Spleen (tissue), 11 donors: Measurements from ENCODE around the gene RPA1. TPM values are rescaled to one million over a fixed set of nuclear protein-coding genes. Genes with fewer than 3 reads are reported as not detected.

Experiments
- DNase-seq: peaks from one replicate; pipeline ENCODE4 v3.0.0-alpha.2; 2020
- H3K27ac ChIP-seq, 8 donors: fragments of 200-600 bp; sonication (generic) in 7 of 8; 1 replicate in 4 of 8; 2 replicates in 4 of 8; pipeline versions ENCODE4 v1.5.0 to v1.8.0; 2016 to 2021; ENCODE audit warnings: inconsistent platforms in 4 of 8, mild to moderate bottlenecking in 4 of 8, moderate library complexity in 1 of 8
- H3K27me3 ChIP-seq, 7 donors: fragments of 200-600 bp; sonication (generic) in 6 of 7; replicated peaks in 1 of 7; 1 replicate in 4 of 7; 2 replicates in 3 of 7; pipeline versions ENCODE4 v1.5.0 to v1.8.0; 2016 to 2021; ENCODE audit warnings: inconsistent platforms in 3 of 7, mild to moderate bottlenecking in 1 of 7
- H3K36me3 ChIP-seq, 6 donors: fragments of 200-600 bp; sonication (generic) in 5 of 6; 1 replicate in 4 of 6; 2 replicates in 2 of 6; pipeline versions ENCODE4 v1.5.0 to v1.8.0; 2016 to 2021; ENCODE audit warnings: inconsistent platforms in 2 of 6
- H3K4me1 ChIP-seq, 6 donors: fragments of 200-600 bp; sonication (generic) in 5 of 6; 1 replicate in 3 of 6; 2 replicates in 3 of 6; pipeline versions ENCODE4 v1.5.0 to v1.8.0; 2016 to 2021; ENCODE audit warnings: inconsistent platforms in 3 of 6
- H3K4me3 ChIP-seq, 8 donors: fragments of 200-600 bp; sonication (generic) in 7 of 8; 1 replicate in 4 of 8; 2 replicates in 4 of 8; pipeline versions ENCODE4 v1.5.0 to v1.8.0; 2016 to 2021; ENCODE audit warnings: inconsistent platforms in 4 of 8, mild to moderate bottlenecking in 4 of 8, moderate library complexity in 2 of 8
- H3K9me3 ChIP-seq, 8 donors: fragments of 200-600 bp; sonication (generic) in 7 of 8; 1 replicate in 4 of 8; 2 replicates in 4 of 8; pipeline versions ENCODE4 v1.5.0 to v1.8.0; 2016 to 2021; ENCODE audit warnings: inconsistent platforms in 4 of 8
- POLR2A ChIP-seq, 3 donors: fragments of 450-650 bp; IDR thresholded peaks; one replicate each; pipeline ENCODE4 v1.5.1; 2017; ENCODE audit warnings: antibody characterized with exemption in 3 of 3, mild to moderate bottlenecking in 1 of 3
- POLR2AphosphoS5 ChIP-seq, 3 donors: sonication (generic); formaldehyde crosslinking; IDR thresholded peaks; one replicate each; pipeline ENCODE4 v1.5.1; 2017; ENCODE audit warnings: antibody characterized with exemption in 3 of 3
- WGBS, 5 donors: extraction: QIAGEN DNeasy Blood & Tissue Kit in 3 of 5; methylation state at CpG; one replicate each; pipeline versions ENCODE4 v1.1.5 to v1.1.7; 2013 to 2018; 5-methylcytosine and 5-hydroxymethylcytosine counted together
- intact Hi-C: fragments of 100-400 bp; cut with DNase I; formaldehyde crosslinking; loops from one replicate; pipeline ENCODE4 v1.15.0; 2023; ENCODE audit warnings: low total_unique reads
- polyA plus RNA-seq, 3 donors: library from polyadenylated mRNA; stranded (reverse); fragments of 200-250 nt; gene quantifications; one replicate each; pipeline ENCODE4 v1.2.1, GENCODE V29; 2013
- total RNA-seq, 7 donors: library from RNA; depleted of rRNA in 3 of 7; stranded (reverse); fragments of >200 nt in 3 of 7; fragmentation: NEBNext Ultra II Directional in 4 of 7; extraction: Animal tissue kit (Norgen Biotek cat#: 25700) in 4 of 7; gene quantifications; one replicate each; pipeline versions ENCODE4 v1.1.0 to v1.2.1, GENCODE V29; 2016 to 2021
- TF ChIP-seq, protein P1 (sequence below), 11 experiments: fragments of 200-600 bp in 7 of 11; fragments of 450-650 bp in 4 of 11; sonication (generic) in 4 of 11; IDR thresholded peaks in 8 of 11; conservative IDR thresholded peaks in 3 of 11; 1 replicate in 7 of 11; 2 replicates in 4 of 11; pipeline versions ENCODE4 v1.4.0 to v1.8.0; 2016 to 2021; ENCODE audit warnings: antibody characterized with exemption in 11 of 11, inconsistent platforms in 4 of 11, mild to moderate bottlenecking in 1 of 11
- donor health status: healthy with polysubstance abuse.
- donor health status: DM: no; HTN: no; CAD: no; lungs with moderate emphysema.
- donor health status: DM: no; HTN: no; CAD: no.
- donor health status: Bipolar disorder and iron deficiency.
- donor health status: healthy.
- donor health status: DM: no; HTN: no; CAD: no.
- donor health status: DM: yes; HTN: yes; CAD: no.

Gene RPA1
- total and polyA plus RNA-seq, 10 donors: 20.7 to 101 (median 35.1) TPM

GRCh38 chr17:1941272-1942065 lies 111.7 kb downstream of the RPA1 start:
- no peak for TF ChIP-seq POLR2AphosphoS5 (IDR thresholded peaks at IDR 0.05)
- TF ChIP-seq POLR2A (IDR thresholded peaks at IDR 0.05): no peak
- TF ChIP-seq, protein P1, sequence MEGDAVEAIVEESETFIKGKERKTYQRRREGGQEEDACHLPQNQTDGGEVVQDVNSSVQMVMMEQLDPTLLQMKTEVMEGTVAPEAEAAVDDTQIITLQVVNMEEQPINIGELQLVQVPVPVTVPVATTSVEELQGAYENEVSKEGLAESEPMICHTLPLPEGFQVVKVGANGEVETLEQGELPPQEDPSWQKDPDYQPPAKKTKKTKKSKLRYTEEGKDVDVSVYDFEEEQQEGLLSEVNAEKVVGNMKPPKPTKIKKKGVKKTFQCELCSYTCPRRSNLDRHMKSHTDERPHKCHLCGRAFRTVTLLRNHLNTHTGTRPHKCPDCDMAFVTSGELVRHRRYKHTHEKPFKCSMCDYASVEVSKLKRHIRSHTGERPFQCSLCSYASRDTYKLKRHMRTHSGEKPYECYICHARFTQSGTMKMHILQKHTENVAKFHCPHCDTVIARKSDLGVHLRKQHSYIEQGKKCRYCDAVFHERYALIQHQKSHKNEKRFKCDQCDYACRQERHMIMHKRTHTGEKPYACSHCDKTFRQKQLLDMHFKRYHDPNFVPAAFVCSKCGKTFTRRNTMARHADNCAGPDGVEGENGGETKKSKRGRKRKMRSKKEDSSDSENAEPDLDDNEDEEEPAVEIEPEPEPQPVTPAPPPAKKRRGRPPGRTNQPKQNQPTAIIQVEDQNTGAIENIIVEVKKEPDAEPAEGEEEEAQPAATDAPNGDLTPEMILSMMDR (IDR thresholded peaks at IDR 0.05 in 8 of 11, conservative IDR thresholded peaks at IDR 0.05 in 3 of 11): no peak
- Histone ChIP-seq H3K4me3 (no peak overlapping the region), H3K9me3 (no peaks in the 10 kb centered on the region), H3K27me3 (peaks cover 0 to 6% (median 0%) of the 10 kb centered on the region in 7 donors), H3K36me3 (no peaks in the 10 kb centered on the region), H3K27ac (no peak overlapping the region), H3K4me1 (peaks cover 0 to 16% (median 3%) of the 10 kb centered on the region in 6 donors)
- no peak for DNase-seq
- intact Hi-C loops: no loop called here
- 80 to 89% (median 81%) methylated on average over 16 to 23 of the region's 23 CpGs for WGBS, 5 donors

DNA sequence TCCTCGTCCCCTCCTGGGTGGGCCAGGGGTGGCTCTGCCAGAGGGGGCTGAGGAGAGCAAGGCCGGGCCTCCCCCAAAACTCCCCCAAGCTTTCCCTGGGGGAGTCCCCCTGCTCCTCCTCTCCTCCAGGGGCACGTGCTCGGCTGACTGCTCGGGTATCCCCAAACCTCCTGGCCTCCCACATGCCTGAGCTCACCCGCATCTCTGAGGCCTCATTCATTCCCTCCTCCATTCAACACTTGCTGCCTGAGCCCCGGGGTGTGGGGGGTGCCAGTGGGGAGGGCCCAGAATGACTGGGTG lies 112.2 kb downstream of the RPA1 start:
- Histone ChIP-seq H3K36me3 (no peaks in the 10 kb centered on the region), H3K4me1 (peaks cover 0 to 16% (median 3%) of the 10 kb centered on the region in 6 donors), H3K27ac (no peak overlapping the region), H3K27me3 (peaks cover 0 to 6% (median 0%) of the 10 kb centered on the region in 7 donors), H3K9me3 (no peaks in the 10 kb centered on the region), H3K4me3 (no peak overlapping the region)
- WGBS, 5 donors: 65 to 89% (median 82%) methylated on average over 7 of the region's 7 CpGs
- DNase-seq: no peak
- no peak for TF ChIP-seq POLR2AphosphoS5 (IDR thresholded peaks at IDR 0.05)
- intact Hi-C loops: no loop called here

- TF ChIP-seq POLR2AphosphoS5 (IDR thresholded peaks at IDR 0.05) (no peak), POLR2A (IDR thresholded peaks at IDR 0.05) (no peak)
- TF ChIP-seq, protein P1 (IDR thresholded peaks at IDR 0.05 in 8 of 11, conservative IDR thresholded peaks at IDR 0.05 in 3 of 11): no peak
- Histone ChIP-seq H3K4me1 (peaks cover 0 to 16% (median 3%) of the 10 kb centered on the region in 6 donors), H3K27me3 (peaks cover 0 to 6% (median 0%) of the 10 kb centered on the region in 7 donors), H3K9me3 (no peaks in the 10 kb centered on the region), H3K4me3 (no peak overlapping the region), H3K27ac (no peak overlapping the region), H3K36me3 (no peaks in the 10 kb centered on the region)
- intact Hi-C loops: no loop called here
- no peak for DNase-seq
- 82 to 96% (median 88%) methylated on average over 8 to 21 of the region's 21 CpGs for WGBS, 5 donors
Measured at GRCh38 chr17:1942666-1943435, 113.0 kb downstream of the RPA1 start.

DNA sequence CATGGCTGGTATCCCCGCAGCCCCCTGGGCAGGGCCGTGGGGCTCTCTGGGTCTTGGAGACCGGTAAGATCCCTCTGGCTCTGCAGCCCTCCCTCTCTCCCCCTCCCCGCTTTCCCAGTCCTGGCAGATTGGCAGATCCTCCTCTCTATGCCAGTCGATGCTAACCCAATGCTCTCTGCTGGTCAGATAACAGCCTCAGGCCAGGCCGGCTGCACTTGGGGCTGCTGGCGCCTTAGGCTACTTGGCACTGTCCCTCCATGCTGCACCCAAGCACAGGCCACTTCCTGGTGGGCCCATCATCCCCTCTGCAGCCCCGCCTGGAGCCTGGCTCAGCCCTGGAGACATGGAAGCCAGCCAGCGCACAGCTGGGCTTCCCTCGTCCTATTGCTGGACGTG lies 113.6 kb downstream of the RPA1 start:
- intact Hi-C loops: no loop called here
- H3K4me3 ChIP-seq: no peak overlapping the region
- peaks cover 0 to 6% (median 0%) of the 10 kb centered on the region in 7 donors for H3K27me3 ChIP-seq
- no peaks in the 10 kb centered on the region for H3K9me3 ChIP-seq
- H3K27ac ChIP-seq: no peak overlapping the region
- 79 to 98% (median 86%) methylated on average over 9 to 11 of the region's 11 CpGs for WGBS, 5 donors
- H3K36me3 ChIP-seq: no peaks in the 10 kb centered on the region
- no peak for DNase-seq
- TF ChIP-seq, protein P1 (IDR thresholded peaks at IDR 0.05 in 8 of 11, conservative IDR thresholded peaks at IDR 0.05 in 3 of 11): no peak
- TF ChIP-seq POLR2AphosphoS5 (IDR thresholded peaks at IDR 0.05) (no peak), POLR2A (IDR thresholded peaks at IDR 0.05) (no peak)
- H3K4me1 ChIP-seq: peaks cover 0 to 16% (median 3%) of the 10 kb centered on the region in 6 donors
